Colonic mucosa (tissue), 4 donors: Measurements from ENCODE around the gene MYO3A. TPM values are rescaled to one million over a fixed set of nuclear protein-coding genes. Genes with fewer than 3 reads are reported as not detected.
"Not testable (repeated sequence)": the region's sequence is repeated elsewhere in the genome, so short reads cannot be mapped to it uniquely, and the experiment has no call there.

Experiments
- DNase-seq: peaks from one replicate; pipeline ENCODE4 v3.0.0-alpha.2; 2020
- H3K27ac ChIP-seq: fragments of 200-600 bp; one replicate; pipeline ENCODE4 v1.8.0; 2021
- H3K27me3 ChIP-seq: fragments of 200-600 bp; one replicate; pipeline ENCODE4 v1.8.0; 2021
- H3K36me3 ChIP-seq: fragments of 200-600 bp; one replicate; pipeline ENCODE4 v1.8.0; 2021
- H3K4me1 ChIP-seq: fragments of 200-600 bp; one replicate; pipeline ENCODE4 v1.8.0; 2021; ENCODE audit warnings: mild to moderate bottlenecking
- H3K4me3 ChIP-seq: fragments of 200-600 bp; one replicate; pipeline ENCODE4 v1.8.0; 2021
- H3K9ac ChIP-seq, 2 donors: one replicate each; pipeline ENCODE4 v1.7.0; 2013; ENCODE audit warnings: control low read depth in 2 of 2, low read depth in 2 of 2, low read length in 2 of 2
- H3K9me3 ChIP-seq: fragments of 200-600 bp; one replicate; pipeline ENCODE4 v1.8.0; 2021
- intact Hi-C: fragments of 100-400 bp; cut with DNase I; formaldehyde crosslinking; loops from one replicate; pipeline ENCODE4 v1.14.1; 2022
- total RNA-seq, 2 donors: library from RNA; stranded (reverse); fragmentation: NEBNext Ultra II Directional in 1 of 2; extraction: Animal tissue kit (Norgen Biotek cat#: 25700) in 1 of 2; gene quantifications; one replicate each; pipeline ENCODE4 v1.2.1, GENCODE V29; 2021
- TF ChIP-seq, protein P1 (sequence below): fragments of 200-600 bp; IDR thresholded peaks from one replicate; pipeline ENCODE4 v1.8.0; 2022; ENCODE audit warnings: antibody characterized with exemption, mild to moderate bottlenecking
- donor health status: healthy.
- donor health status: DM: no; HTN: no; CAD: no.
- donor health status: DM: no; HTN: no; CAD: no.

Gene MYO3A
- total RNA-seq, 2 donors from 2014 or later, result 0.37 to 1.4 TPM

DNA sequence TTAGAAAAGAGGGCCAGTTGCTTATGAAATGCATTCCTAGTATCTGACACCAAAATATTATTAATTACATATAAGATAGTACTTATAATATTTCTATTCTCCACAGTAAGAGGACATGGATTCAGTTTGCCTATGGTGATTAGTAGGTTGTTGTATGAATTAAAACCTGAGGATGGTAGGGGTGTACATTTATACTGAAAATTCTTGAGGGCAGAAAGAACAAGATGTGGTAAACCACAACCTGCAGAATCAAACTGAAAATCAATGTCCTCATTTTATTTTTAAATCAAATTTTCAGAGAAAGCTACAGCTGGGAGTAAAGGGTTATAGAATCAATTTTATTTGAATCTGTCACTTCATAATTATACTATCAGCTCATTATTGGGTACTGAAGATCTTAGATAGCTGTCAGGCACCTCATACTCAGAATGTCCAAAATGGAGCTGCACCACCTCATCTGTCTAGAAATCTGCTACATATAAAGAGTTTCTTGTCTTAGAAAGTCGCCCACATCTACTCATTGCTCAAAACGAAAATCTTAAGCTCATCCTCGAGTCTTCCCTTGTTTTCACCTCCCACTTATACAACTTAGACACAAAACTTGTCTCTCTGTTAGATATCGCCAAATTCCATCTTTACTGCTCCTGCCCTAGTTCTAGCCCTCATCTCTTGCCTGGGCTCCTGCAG, 65.4 kb downstream of the MYO3A start:
- Histone ChIP-seq H3K4me1 (no peaks in the 10 kb centered on the region), H3K4me3 (no peak overlapping the region), H3K9me3 (no peaks in the 10 kb centered on the region), H3K9ac (no peak overlapping the region), H3K27ac (no peak overlapping the region), H3K27me3 (no peaks in the 10 kb centered on the region), H3K36me3 (no peaks in the 10 kb centered on the region)
- TF ChIP-seq, protein P1, sequence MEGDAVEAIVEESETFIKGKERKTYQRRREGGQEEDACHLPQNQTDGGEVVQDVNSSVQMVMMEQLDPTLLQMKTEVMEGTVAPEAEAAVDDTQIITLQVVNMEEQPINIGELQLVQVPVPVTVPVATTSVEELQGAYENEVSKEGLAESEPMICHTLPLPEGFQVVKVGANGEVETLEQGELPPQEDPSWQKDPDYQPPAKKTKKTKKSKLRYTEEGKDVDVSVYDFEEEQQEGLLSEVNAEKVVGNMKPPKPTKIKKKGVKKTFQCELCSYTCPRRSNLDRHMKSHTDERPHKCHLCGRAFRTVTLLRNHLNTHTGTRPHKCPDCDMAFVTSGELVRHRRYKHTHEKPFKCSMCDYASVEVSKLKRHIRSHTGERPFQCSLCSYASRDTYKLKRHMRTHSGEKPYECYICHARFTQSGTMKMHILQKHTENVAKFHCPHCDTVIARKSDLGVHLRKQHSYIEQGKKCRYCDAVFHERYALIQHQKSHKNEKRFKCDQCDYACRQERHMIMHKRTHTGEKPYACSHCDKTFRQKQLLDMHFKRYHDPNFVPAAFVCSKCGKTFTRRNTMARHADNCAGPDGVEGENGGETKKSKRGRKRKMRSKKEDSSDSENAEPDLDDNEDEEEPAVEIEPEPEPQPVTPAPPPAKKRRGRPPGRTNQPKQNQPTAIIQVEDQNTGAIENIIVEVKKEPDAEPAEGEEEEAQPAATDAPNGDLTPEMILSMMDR, result no peak
- DNase-seq, result no peak
- intact Hi-C loops, result no loop called here

DNA sequence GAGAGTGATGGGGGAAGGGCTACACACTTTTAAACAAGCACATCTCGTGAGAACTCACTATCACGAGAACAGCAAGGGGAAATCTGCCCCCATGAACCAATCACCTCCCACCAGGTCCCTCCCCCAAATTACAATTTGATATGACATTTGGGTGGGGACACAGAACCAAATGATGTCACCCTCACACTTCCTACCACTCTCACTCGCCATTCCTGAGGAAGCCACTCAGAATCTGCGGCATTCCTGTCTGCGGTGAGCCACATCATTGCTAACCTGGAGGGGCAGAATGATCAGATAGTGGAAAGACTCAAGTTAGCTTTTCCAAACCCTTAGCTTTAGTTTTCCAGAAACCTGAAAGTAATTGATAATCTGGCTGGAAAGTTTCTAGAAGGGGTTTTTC, 66.9 kb downstream of the MYO3A start:
- DNase-seq, result no peak
- Histone ChIP-seq H3K27ac (no peak overlapping the region), H3K4me3 (no peak overlapping the region), H3K36me3 (no peaks in the 10 kb centered on the region), H3K27me3 (no peaks in the 10 kb centered on the region), H3K9ac (no peak overlapping the region), H3K9me3 (no peaks in the 10 kb centered on the region), H3K4me1 (no peaks in the 10 kb centered on the region)
- intact Hi-C loops, result no loop called here
- TF ChIP-seq, protein P1, result no peak

DNA sequence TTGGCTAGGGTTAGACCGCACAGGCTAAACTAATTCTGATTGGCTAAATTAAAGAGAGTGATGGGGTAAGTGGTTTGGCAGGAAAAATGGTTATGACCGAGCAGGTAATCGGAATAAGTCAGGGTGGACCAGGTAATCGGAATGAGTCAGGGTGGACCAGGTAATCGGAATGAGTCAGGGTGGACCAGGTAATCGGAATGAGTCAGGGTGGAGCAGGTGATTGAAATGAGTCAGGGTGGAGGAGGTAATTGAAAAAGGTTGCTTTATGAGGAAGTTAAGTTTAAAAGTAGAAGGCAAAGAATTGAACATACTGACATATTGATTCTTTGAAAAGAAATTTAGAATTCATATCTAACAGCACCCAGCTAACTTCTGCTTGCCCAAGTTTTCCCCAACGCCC, 68.4 kb downstream of the MYO3A start:
- intact Hi-C loops, H3K4me3 ChIP-seq, H3K27ac ChIP-seq, H3K9ac ChIP-seq, DNase-seq, H3K27me3 ChIP-seq, H3K9me3 ChIP-seq, H3K36me3 ChIP-seq, H3K4me1 ChIP-seq: not testable (repeated sequence)

DNA sequence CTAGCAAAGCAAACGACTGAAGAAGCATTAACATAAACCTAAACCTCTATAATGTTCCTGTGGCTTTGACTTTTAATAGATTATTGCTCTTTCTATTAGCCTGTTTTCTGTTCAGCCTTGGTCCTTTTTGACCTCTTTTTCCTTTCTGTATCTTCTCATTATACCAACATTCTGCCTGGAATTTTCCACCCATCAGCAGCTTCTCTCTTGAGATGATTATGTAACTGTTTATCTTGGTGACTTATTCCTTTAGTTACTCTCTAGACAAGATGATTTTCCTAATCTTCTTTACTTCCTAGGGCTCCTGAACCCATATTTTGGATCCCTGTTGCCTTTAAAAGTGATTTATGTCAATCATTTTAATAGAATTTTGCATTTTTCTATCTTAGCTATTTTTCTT, 81.1 kb downstream of the MYO3A start:
- no peaks in the 10 kb centered on the region for H3K4me1 ChIP-seq
- no peak overlapping the region for H3K9ac ChIP-seq
- H3K4me3 ChIP-seq, result no peak overlapping the region
- no peak for DNase-seq
- TF ChIP-seq, protein P1, result no peak
- H3K27ac ChIP-seq, result no peak overlapping the region
- H3K9me3 ChIP-seq, result no peaks in the 10 kb centered on the region
- no peaks in the 10 kb centered on the region for H3K36me3 ChIP-seq
- intact Hi-C loops, result no loop called here
- H3K27me3 ChIP-seq, result no peaks in the 10 kb centered on the region

DNA sequence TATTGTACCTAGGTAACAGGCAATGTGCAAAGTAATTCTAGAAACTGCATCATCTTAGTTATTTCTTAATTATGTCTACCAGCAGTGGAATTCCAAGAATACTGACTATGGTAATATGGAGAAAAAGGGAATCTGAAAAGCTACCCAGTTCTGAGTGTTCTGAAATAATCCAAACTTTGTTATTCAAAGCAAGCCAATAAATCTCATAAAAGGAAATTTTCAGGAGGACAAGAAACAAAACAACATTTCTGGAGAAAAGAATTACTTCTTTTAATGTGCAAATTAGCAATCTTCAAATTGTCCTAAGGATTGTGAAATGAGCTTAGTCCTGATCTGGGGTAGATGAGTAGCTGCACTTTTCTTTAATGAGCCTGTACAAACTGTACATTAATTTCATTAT, 88.8 kb downstream of the MYO3A start:
- H3K9ac ChIP-seq, result no peak overlapping the region
- no peak for DNase-seq
- TF ChIP-seq, protein P1, result no peak
- no peak overlapping the region for H3K4me3 ChIP-seq
- no peaks in the 10 kb centered on the region for H3K4me1 ChIP-seq
- no peak overlapping the region for H3K27ac ChIP-seq
- no peaks in the 10 kb centered on the region for H3K9me3 ChIP-seq
- no peaks in the 10 kb centered on the region for H3K27me3 ChIP-seq
- H3K36me3 ChIP-seq, result no peaks in the 10 kb centered on the region
- intact Hi-C loops, result no loop called here

DNA sequence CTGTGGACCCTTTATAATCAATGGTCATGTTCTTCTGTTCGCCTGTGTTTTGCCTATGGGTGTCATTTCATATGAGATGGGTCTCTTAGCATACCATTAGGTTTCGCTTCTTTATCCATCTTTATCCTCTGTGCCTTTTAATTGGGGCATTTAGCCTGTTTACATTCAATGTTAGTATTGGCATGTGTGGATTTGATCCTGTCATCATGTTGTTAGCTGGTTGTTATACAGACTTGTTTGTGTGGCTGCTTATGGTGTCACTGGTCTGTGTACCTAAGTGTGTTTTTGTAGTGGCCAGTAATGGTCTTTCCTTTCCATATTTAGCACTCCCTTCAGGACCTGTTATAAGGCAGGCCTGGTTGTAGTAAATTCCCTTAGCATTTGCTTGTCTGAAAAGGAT, 90.3 kb downstream of the MYO3A start:
- no peaks in the 10 kb centered on the region for H3K4me1 ChIP-seq
- no peaks in the 10 kb centered on the region for H3K9me3 ChIP-seq
- intact Hi-C loops, result no loop called here
- no peak overlapping the region for H3K4me3 ChIP-seq
- TF ChIP-seq, protein P1, result no peak
- no peaks in the 10 kb centered on the region for H3K36me3 ChIP-seq
- no peaks in the 10 kb centered on the region for H3K27me3 ChIP-seq
- H3K27ac ChIP-seq, result no peak overlapping the region
- no peak overlapping the region for H3K9ac ChIP-seq
- no peak for DNase-seq
